ENCODE results near the gene SLC25A26. TPM values are rescaled to one million over a fixed set of nuclear protein-coding genes. Genes with fewer than 3 reads are reported as not detected.

SLC25A26 gene
- polyA plus RNA-seq, 1 donor (not counting 4 experiments of a cell fraction or from before 2014, with no cell fraction given) = 25.2 TPM

DNA sequence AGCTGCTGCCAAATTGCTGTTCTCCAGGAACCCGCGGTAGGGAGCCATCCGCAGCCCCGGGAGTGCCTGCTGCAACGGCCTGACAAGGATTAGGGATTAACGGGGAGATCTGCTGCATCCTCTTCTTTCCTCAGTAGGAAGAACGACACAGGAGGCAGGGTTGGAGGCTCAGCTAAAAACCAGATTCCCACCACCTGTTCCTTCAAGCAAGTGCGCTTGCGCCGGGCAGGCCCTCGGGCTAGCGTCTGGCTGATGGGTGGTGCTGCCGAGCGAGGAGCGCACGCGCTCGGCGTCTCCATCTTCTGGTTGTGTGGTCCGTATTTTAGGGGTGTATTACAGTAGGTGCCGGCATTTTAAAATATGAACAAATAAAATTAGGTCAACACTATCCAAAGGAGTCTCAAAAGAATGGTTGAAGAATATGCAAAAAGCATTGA is 25.4 kb upstream of the SLC25A26 start:
- peak overlapping the region; percentile 69 for H3K4me2 ChIP-seq (ENCODE audit: control insufficient read depth, extremely low read depth, insufficient read depth, low read depth, low read length)
- DNase-seq (ENCODE audit: low read depth, low spot score) (no peak), FAIRE-seq (no peak)
- H3K4me1 ChIP-seq (ENCODE audit: control insufficient read depth, extremely low read depth, insufficient read depth, low read length) = peaks cover 4% of the 10 kb centered on the region
- no peak overlapping the region for H2AFZ ChIP-seq (ENCODE audit: control insufficient read depth, low read length)
- no peak overlapping the region for H3K9ac ChIP-seq (ENCODE audit: control insufficient read depth, extremely low read depth, insufficient read depth, low read length)
- H3K36me3 ChIP-seq (ENCODE audit: control insufficient read depth in 2 of 2, extremely low read depth in 1 of 2, insufficient read depth in 2 of 2, low read length in 2 of 2) = no peaks in the 10 kb centered on the region
- peak overlapping the region in 1 of 3 experiments; percentile 2 for H3K4me3 ChIP-seq (ENCODE audit: control insufficient read depth in 2 of 3, extremely low read depth in 1 of 3, insufficient read depth in 2 of 3, low read depth in 1 of 3, low read length in 3 of 3)
- no peak overlapping the region for H3K27ac ChIP-seq (ENCODE audit: control insufficient read depth, insufficient read depth, low read length)
- peaks cover 8% of the 10 kb centered on the region for H3K27me3 ChIP-seq (ENCODE audit: control insufficient read depth, extremely low read depth, insufficient read depth, low read length)
- dilution Hi-C loops (cut with MboI; ENCODE audit: extremely low pct_ligation_motif_present, low sequenced_read_pairs) = no loop called here
- peaks cover 2% of the 10 kb centered on the region for H3K9me1 ChIP-seq (ENCODE audit: control insufficient read depth, extremely low read depth, insufficient read depth, low read length)
- TF ChIP-seq, protein P1, sequence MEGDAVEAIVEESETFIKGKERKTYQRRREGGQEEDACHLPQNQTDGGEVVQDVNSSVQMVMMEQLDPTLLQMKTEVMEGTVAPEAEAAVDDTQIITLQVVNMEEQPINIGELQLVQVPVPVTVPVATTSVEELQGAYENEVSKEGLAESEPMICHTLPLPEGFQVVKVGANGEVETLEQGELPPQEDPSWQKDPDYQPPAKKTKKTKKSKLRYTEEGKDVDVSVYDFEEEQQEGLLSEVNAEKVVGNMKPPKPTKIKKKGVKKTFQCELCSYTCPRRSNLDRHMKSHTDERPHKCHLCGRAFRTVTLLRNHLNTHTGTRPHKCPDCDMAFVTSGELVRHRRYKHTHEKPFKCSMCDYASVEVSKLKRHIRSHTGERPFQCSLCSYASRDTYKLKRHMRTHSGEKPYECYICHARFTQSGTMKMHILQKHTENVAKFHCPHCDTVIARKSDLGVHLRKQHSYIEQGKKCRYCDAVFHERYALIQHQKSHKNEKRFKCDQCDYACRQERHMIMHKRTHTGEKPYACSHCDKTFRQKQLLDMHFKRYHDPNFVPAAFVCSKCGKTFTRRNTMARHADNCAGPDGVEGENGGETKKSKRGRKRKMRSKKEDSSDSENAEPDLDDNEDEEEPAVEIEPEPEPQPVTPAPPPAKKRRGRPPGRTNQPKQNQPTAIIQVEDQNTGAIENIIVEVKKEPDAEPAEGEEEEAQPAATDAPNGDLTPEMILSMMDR (optimal IDR thresholded peaks at IDR 0.05 in 1 of 3, IDR thresholded peaks at IDR 0.05 in 1 of 3, conservative IDR thresholded peaks at IDR 0.05 in 1 of 3; ENCODE audit: extremely low read depth in 1 of 3, insufficient read depth in 2 of 3, low read length in 3 of 3) = peak in 2 of 3 experiments; percentile 12 to 28
- TF ChIP-seq EZH2 (IDR thresholded peaks at IDR 0.05; ENCODE audit: low read length) = peak; percentile 56
- no peaks in the 10 kb centered on the region for H4K20me1 ChIP-seq (ENCODE audit: control insufficient read depth, extremely low read depth, insufficient read depth, low read length)
- no peaks in the 10 kb centered on the region for H3K79me2 ChIP-seq (ENCODE audit: control insufficient read depth, insufficient read depth, low read length)
- H3K9me3 ChIP-seq (ENCODE audit: control insufficient read depth, low read depth, low read length) = no peaks in the 10 kb centered on the region

DNA sequence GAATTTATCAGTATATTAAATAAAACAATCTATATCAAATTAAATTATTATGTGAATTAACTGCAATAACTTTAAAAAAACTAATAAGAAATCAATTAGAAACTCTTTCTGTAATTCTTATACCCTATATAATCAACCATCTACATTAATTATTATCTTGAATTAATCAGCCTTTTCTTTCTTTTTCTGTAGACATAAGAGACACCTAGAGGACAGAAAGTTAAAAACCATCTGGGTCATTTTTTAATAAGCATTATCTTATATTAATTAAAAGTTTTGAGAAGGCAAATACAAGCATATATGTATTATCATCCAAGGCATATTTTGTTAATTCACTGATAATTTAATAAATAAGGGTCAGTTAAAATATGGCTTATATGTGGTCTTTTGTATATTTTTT is 24.2 kb upstream of the SLC25A26 start:
- Histone ChIP-seq H4K20me1 (ENCODE audit: control insufficient read depth, extremely low read depth, insufficient read depth, low read length) (no peaks in the 10 kb centered on the region), H3K27ac (ENCODE audit: control insufficient read depth, insufficient read depth, low read length) (no peak overlapping the region), H3K9me3 (ENCODE audit: control insufficient read depth, low read depth, low read length) (no peaks in the 10 kb centered on the region), H2AFZ (ENCODE audit: control insufficient read depth, low read length) (no peak overlapping the region), H3K79me2 (ENCODE audit: control insufficient read depth, insufficient read depth, low read length) (no peaks in the 10 kb centered on the region), H3K9me1 (ENCODE audit: control insufficient read depth, extremely low read depth, insufficient read depth, low read length) (peaks cover 2% of the 10 kb centered on the region), H3K4me2 (ENCODE audit: control insufficient read depth, extremely low read depth, insufficient read depth, low read depth, low read length) (no peak overlapping the region), H3K4me3 (ENCODE audit: control insufficient read depth in 2 of 3, extremely low read depth in 1 of 3, insufficient read depth in 2 of 3, low read depth in 1 of 3, low read length in 3 of 3) (no peak overlapping the region), H3K36me3 (ENCODE audit: control insufficient read depth in 2 of 2, extremely low read depth in 1 of 2, insufficient read depth in 2 of 2, low read length in 2 of 2) (no peaks in the 10 kb centered on the region), H3K27me3 (ENCODE audit: control insufficient read depth, extremely low read depth, insufficient read depth, low read length) (peaks cover 8% of the 10 kb centered on the region), H3K9ac (ENCODE audit: control insufficient read depth, extremely low read depth, insufficient read depth, low read length) (no peak overlapping the region), H3K4me1 (ENCODE audit: control insufficient read depth, extremely low read depth, insufficient read depth, low read length) (peaks cover 4% of the 10 kb centered on the region)
- DNase-seq (ENCODE audit: low read depth, low spot score) (no peak), FAIRE-seq (no peak)
- no peak for TF ChIP-seq EZH2 (IDR thresholded peaks at IDR 0.05; ENCODE audit: low read length)
- TF ChIP-seq, protein P1 (optimal IDR thresholded peaks at IDR 0.05 in 1 of 3, IDR thresholded peaks at IDR 0.05 in 1 of 3, conservative IDR thresholded peaks at IDR 0.05 in 1 of 3; ENCODE audit: extremely low read depth in 1 of 3, insufficient read depth in 2 of 3, low read length in 3 of 3) = no peak
- dilution Hi-C loops (cut with MboI; ENCODE audit: extremely low pct_ligation_motif_present, low sequenced_read_pairs) = no loop called here
